Trophoblast cell (in vitro differentiated cells and primary cell): ENCODE data around the gene NRG2.

Source experiments
- DNase-seq, 2 donors: peaks; one replicate each; pipeline ENCODE4 v3.0.0-alpha.2; 2016
- H2AFZ ChIP-seq: 2 replicates; pipeline ENCODE4 v1.6.1; 2013; ENCODE audit warnings: low read length, moderate library complexity, mild to moderate bottlenecking; ENCODE audit not compliant: insufficient read depth, poor library complexity
- H2AK5ac ChIP-seq: 2 replicates; pipeline ENCODE4 v1.6.1; 2013; ENCODE audit warnings: mild to moderate bottlenecking, low read length
- H2BK120ac ChIP-seq: 2 replicates; pipeline ENCODE4 v1.6.1; 2013; ENCODE audit warnings: low read length, mild to moderate bottlenecking, moderate library complexity; ENCODE audit not compliant: insufficient read depth, poor library complexity
- H2BK12ac ChIP-seq: 2 replicates; pipeline ENCODE4 v1.6.1; 2013; ENCODE audit warnings: mild to moderate bottlenecking, low read length, moderate library complexity
- H2BK5ac ChIP-seq: 2 replicates; pipeline ENCODE4 v1.6.1; 2013; ENCODE audit warnings: low read length, low read depth, moderate library complexity, mild to moderate bottlenecking; ENCODE audit not compliant: poor library complexity
- H3K14ac ChIP-seq: 2 replicates; pipeline ENCODE4 v1.6.1; 2013; ENCODE audit warnings: mild to moderate bottlenecking, low read length
- H3K18ac ChIP-seq: 2 replicates; pipeline ENCODE4 v1.6.1; 2013; ENCODE audit warnings: mild to moderate bottlenecking, low read length
- H3K23ac ChIP-seq: 2 replicates; pipeline ENCODE4 v1.6.1; 2013; ENCODE audit warnings: low read length
- H3K27ac ChIP-seq: 2 replicates; pipeline ENCODE4 v1.5.1; 2013; ENCODE audit warnings: low read depth, mild to moderate bottlenecking, inconsistent platforms, low read length, moderate library complexity
- H3K27me3 ChIP-seq: 2 replicates; pipeline ENCODE4 v1.6.1; 2013; ENCODE audit warnings: inconsistent platforms, mild to moderate bottlenecking, low read length, moderate library complexity; ENCODE audit not compliant: insufficient read depth
- H3K36me3 ChIP-seq, 2 experiments: 1 replicate in 1 of 2; 2 replicates in 1 of 2; pipeline ENCODE4 v1.6.1; 2013; ENCODE audit warnings: low read length in 2 of 2, mild to moderate bottlenecking in 2 of 2, moderate library complexity in 1 of 2; ENCODE audit not compliant: insufficient read depth in 2 of 2, control insufficient read depth in 1 of 2
- H3K4ac ChIP-seq: 2 replicates; pipeline ENCODE4 v1.6.1; 2013; ENCODE audit warnings: low read depth, mild to moderate bottlenecking, low read length, moderate library complexity
- H3K4me1 ChIP-seq, 2 experiments: 1 replicate in 1 of 2; 2 replicates in 1 of 2; pipeline ENCODE4 v1.6.1; 2013; ENCODE audit warnings: low read length in 2 of 2, mild to moderate bottlenecking in 2 of 2, moderate library complexity in 1 of 2; ENCODE audit not compliant: insufficient read depth in 2 of 2, control insufficient read depth in 1 of 2
- H3K4me2 ChIP-seq: 2 replicates; pipeline ENCODE4 v1.6.1; 2013; ENCODE audit warnings: inconsistent platforms, mild to moderate bottlenecking, low read length, moderate library complexity
- H3K4me3 ChIP-seq: 2 replicates; pipeline ENCODE4 v1.5.1; 2013; ENCODE audit warnings: mild to moderate bottlenecking, low read depth, low read length, inconsistent platforms
- H3K79me1 ChIP-seq: one replicate; pipeline ENCODE4 v1.6.1; 2013; ENCODE audit warnings: low read length
- H3K79me2 ChIP-seq: 2 replicates; pipeline ENCODE4 v1.6.1; 2013; ENCODE audit warnings: low read length, mild to moderate bottlenecking; ENCODE audit not compliant: control insufficient read depth, insufficient read depth, poor library complexity
- H3K9ac ChIP-seq: 2 replicates; pipeline ENCODE4 v1.6.1; 2013; ENCODE audit warnings: mild to moderate bottlenecking, low read length
- H3K9me3 ChIP-seq: 2 replicates; pipeline ENCODE4 v1.6.1; 2013; ENCODE audit warnings: low read depth, mild to moderate bottlenecking, control low read depth, inconsistent platforms, low read length; ENCODE audit not compliant: insufficient read depth
- H4K12ac ChIP-seq: 2 replicates; pipeline ENCODE4 v1.6.1; 2013; ENCODE audit warnings: low read depth, mild to moderate bottlenecking, low read length, moderate library complexity
- H4K8ac ChIP-seq: 2 replicates; pipeline ENCODE4 v1.6.1; 2013; ENCODE audit warnings: low read depth, mild to moderate bottlenecking, low read length, moderate library complexity
- H4K91ac ChIP-seq: one replicate; pipeline ENCODE4 v1.6.1; 2013; ENCODE audit warnings: low read depth, mild to moderate bottlenecking, low read length, moderate library complexity
- WGBS: extraction: QIAGEN DNeasy Blood & Tissue Kit; methylation state at CpG from one replicate; pipeline ENCODE4 v1.1.7; 2013; ENCODE audit warnings: missing lambda C conversion rate; ENCODE audit not compliant: insufficient read length, insufficient coverage; ENCODE audit errors: extremely low coverage; 5-methylcytosine and 5-hydroxymethylcytosine counted together

The NRG2 gene

DNA sequence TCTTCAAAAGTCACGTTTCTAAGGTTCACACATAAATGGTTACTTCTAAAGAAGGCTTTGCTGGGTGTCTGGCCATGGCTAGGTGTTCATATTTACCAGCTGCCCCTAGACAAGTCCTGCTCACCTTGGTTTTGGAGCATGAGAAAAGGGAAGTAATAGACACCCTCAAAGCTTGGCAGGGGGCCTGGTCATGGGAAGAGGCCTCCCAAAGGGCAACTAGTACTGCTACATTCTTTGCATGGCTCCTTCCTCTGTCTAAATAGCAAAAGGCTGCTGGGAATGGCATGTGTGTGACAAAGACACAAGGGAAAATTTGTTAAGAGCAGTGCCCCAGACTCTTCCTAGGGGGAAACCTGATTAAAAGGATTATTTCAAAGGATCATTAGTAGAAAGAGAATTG lies 93.4 kb downstream of the NRG2 start:
- Histone ChIP-seq H3K79me1 (no peaks in the 10 kb centered on the region), H3K4me1 (peaks cover 0 to 3% of the 10 kb centered on the region in 2 experiments), H2AK5ac (no peak overlapping the region), H3K36me3 (no peaks in the 10 kb centered on the region), H2BK12ac (no peak overlapping the region), H3K27ac (no peak overlapping the region), H3K79me2 (no peaks in the 10 kb centered on the region), H3K23ac (no peak overlapping the region), H3K4ac (no peak overlapping the region), H3K18ac (no peak overlapping the region), H3K14ac (no peak overlapping the region), H3K9me3 (peaks cover 2% of the 10 kb centered on the region), H4K91ac (no peak overlapping the region), H4K8ac (no peak overlapping the region), H3K27me3 (no peaks in the 10 kb centered on the region), H2BK5ac (no peak overlapping the region), H3K4me3 (no peak overlapping the region), H3K4me2 (no peak overlapping the region), H2BK120ac (no peak overlapping the region), H2AFZ (no peak overlapping the region), H4K12ac (no peak overlapping the region), H3K9ac (no peak overlapping the region)
- no CpG with 5 or more reads among the region's 1 CpG for WGBS
- peak in 1 of 2 donors; percentile 2 for DNase-seq

- Histone ChIP-seq H2BK5ac (no peak overlapping the region), H4K91ac (no peak overlapping the region)
Observed at GRCh38 chr5:139947727-139948126, 95.4 kb downstream of the NRG2 start.

GRCh38 chr5:139946440-139946839 lies 96.7 kb downstream of the NRG2 start:
- Histone ChIP-seq H3K79me2 (no peaks in the 10 kb centered on the region), H4K12ac (no peak overlapping the region), H3K9me3 (peaks cover 2% of the 10 kb centered on the region), H3K27ac (no peak overlapping the region), H2BK120ac (no peak overlapping the region), H3K18ac (no peak overlapping the region), H2BK5ac (no peak overlapping the region), H3K27me3 (no peaks in the 10 kb centered on the region), H3K4me2 (no peak overlapping the region), H2BK12ac (no peak overlapping the region), H3K4me1 (peaks cover 0 to 3% of the 10 kb centered on the region in 2 experiments), H3K4ac (no peak overlapping the region), H3K79me1 (no peaks in the 10 kb centered on the region), H2AK5ac (no peak overlapping the region), H4K91ac (no peak overlapping the region), H3K36me3 (no peaks in the 10 kb centered on the region), H3K14ac (no peak overlapping the region), H2AFZ (no peak overlapping the region), H3K23ac (no peak overlapping the region), H4K8ac (no peak overlapping the region), H3K4me3 (no peak overlapping the region), H3K9ac (no peak overlapping the region)
- DNase-seq = no peak
- WGBS = no CpG with 5 or more reads among the region's 1 CpG

More at GRCh38 chr5:139947727-139948126, 95.4 kb downstream of the NRG2 start:
- H3K18ac ChIP-seq = no peak overlapping the region
- no peaks in the 10 kb centered on the region for H3K79me1 ChIP-seq
- no peak overlapping the region for H3K4ac ChIP-seq
- no peak for DNase-seq
- no peak overlapping the region for H2BK12ac ChIP-seq
- no peak overlapping the region for H2AK5ac ChIP-seq
- H4K8ac ChIP-seq = no peak overlapping the region
- H2BK120ac ChIP-seq = no peak overlapping the region
- no peaks in the 10 kb centered on the region for H3K36me3 ChIP-seq
- H3K9me3 ChIP-seq = peaks cover 2% of the 10 kb centered on the region
- no peak overlapping the region for H3K14ac ChIP-seq
- peaks cover 0 to 3% of the 10 kb centered on the region in 2 experiments for H3K4me1 ChIP-seq
- no peak overlapping the region for H3K23ac ChIP-seq
- no peak overlapping the region for H3K4me2 ChIP-seq
- no peak overlapping the region for H2AFZ ChIP-seq
- no peak overlapping the region for H3K4me3 ChIP-seq
- H3K27ac ChIP-seq = no peak overlapping the region
- H3K27me3 ChIP-seq = no peaks in the 10 kb centered on the region
- no peak overlapping the region for H4K12ac ChIP-seq
- H3K9ac ChIP-seq = no peak overlapping the region
- no peaks in the 10 kb centered on the region for H3K79me2 ChIP-seq

DNA sequence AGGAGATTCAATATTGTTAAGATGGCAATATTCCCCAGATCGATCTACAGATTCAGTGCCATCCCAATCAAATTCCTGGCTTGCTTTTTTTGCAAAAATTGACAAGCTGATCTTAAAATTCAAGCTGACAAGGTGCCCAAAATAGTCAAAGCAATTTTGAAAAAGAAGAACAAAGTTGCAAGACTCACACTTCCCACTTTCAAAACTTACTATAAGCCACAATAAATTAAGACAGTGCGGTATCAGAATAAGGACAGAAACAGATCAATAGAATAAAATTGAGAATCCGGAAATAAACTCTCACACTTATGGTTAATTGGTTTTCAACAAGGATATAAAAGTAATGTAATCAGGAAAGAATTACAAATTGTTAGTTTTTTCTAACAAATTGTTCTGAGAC lies 97.1 kb downstream of the NRG2 start:
- Histone ChIP-seq H2BK120ac (no peak overlapping the region), H3K4me2 (no peak overlapping the region), H4K91ac (no peak overlapping the region), H3K18ac (no peak overlapping the region), H2BK5ac (no peak overlapping the region), H3K36me3 (no peaks in the 10 kb centered on the region), H3K27me3 (no peaks in the 10 kb centered on the region), H3K14ac (no peak overlapping the region), H4K8ac (no peak overlapping the region), H3K79me2 (no peaks in the 10 kb centered on the region), H2BK12ac (no peak overlapping the region), H4K12ac (no peak overlapping the region), H3K9ac (no peak overlapping the region), H3K23ac (no peak overlapping the region), H3K4me1 (peaks cover 0 to 3% of the 10 kb centered on the region in 2 experiments), H3K79me1 (no peaks in the 10 kb centered on the region), H2AFZ (no peak overlapping the region), H3K4me3 (no peak overlapping the region), H2AK5ac (no peak overlapping the region), H3K9me3 (peaks cover 2% of the 10 kb centered on the region), H3K4ac (no peak overlapping the region), H3K27ac (no peak overlapping the region)
- no peak for DNase-seq
- WGBS = no CpG with 5 or more reads among the region's 3 CpGs
